GM19395 (cell line): ENCODE results near the gene KIAA1328.
"Not testable (repeated sequence)": the region's sequence is repeated elsewhere in the genome, so short reads cannot be mapped to it uniquely, and the experiment has no call there.

Experiments
- ATAC-seq: cut with Tn5 transposase; IDR thresholded peaks from one replicate; pipeline ENCODE4 v1.9.1; 2021; ENCODE audit warnings: mild to moderate bottlenecking, moderate library complexity; ENCODE audit not compliant: unreplicated experiment

KIAA1328 gene

DNA sequence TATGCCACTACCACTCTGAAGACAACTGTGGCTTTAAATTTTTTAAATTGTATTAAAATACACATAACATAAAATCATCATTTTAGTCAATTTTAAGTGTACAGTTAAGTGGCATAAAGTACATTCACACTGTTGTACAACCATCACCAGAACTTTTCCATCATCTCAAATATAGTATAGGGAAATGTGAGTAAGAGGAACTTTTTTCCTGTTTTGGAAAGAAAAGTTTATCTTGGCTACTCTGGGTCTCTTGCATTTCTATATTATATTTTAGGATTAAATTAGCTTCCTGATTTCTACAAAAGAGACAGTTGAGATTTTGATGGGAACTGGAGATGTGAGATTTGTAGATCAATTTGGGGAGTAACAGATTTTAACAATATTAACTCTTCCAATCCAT lies 3.4 kb upstream of the KIAA1328 start:
- ATAC-seq = no peak

DNA sequence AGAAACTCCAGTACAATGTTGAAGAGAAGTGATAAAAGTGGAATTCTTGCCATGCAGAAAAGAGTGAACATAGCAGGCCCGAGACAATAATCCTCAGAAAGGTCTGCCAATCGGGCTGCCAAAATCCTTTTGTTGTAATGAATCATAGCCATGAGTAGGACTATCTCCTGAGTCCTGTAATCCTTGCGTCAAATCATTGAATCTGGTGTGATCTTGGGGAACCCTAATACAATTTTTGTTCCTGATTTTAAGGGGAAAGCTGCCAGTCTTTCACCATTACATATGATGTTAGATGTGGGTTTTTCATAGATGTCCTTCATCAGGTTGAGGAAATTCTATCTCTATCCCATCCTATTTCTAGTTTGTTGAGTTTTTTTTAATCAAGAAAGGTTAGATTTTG lies 2.4 kb upstream of the KIAA1328 start:
- no peak for ATAC-seq

DNA sequence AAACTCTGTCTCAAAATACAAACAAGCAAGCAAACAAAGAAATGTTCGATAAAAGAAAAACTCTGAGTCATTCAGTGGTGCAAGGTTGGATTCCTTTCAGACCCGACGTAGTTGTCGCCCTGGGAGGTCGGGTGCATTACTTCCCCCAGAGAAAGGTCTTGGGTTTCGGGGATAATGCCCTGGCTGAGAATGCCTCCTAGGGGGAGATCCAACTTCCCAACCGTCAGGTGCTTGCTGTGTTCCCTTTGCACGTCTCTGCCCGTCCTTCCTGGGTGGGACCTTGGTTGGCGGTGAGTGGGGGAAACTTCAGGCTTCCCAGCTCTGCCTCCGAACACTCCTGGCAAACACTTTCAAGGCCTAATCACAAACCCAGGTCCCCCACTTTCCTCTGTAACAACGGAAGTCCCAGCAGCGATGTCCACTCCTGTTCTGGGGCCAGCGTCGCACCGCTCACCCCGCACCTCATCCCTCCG lies 734 bp upstream of the KIAA1328 start:
- peak; percentile 2 for ATAC-seq

GRCh38 chr18:36829362-36830157 lies 633 bp downstream of the KIAA1328 start:
- ATAC-seq = no peak

DNA sequence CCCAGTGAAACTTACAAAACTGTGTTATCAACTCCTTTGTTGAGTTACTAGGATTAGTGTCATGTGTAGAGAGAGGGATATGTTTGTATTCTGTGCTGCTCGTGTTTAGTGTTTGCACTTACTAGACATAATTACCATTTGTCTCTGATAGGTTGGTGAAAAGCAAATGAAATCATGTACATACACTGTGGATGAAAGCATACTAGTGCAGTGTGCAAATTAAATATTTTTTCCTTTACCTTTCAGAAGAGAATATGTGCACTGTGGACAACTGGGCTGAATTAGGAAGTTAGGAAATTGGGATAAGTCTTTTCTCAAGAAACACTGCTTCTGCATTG lies 1.2 kb downstream of the KIAA1328 start:
- no peak for ATAC-seq

GRCh38 chr18:36831139-36831538 lies 2.2 kb downstream of the KIAA1328 start:
- no peak for ATAC-seq

- no peak for ATAC-seq
Measured at GRCh38 chr18:36833120-36833519, 4.2 kb downstream of the KIAA1328 start.

DNA sequence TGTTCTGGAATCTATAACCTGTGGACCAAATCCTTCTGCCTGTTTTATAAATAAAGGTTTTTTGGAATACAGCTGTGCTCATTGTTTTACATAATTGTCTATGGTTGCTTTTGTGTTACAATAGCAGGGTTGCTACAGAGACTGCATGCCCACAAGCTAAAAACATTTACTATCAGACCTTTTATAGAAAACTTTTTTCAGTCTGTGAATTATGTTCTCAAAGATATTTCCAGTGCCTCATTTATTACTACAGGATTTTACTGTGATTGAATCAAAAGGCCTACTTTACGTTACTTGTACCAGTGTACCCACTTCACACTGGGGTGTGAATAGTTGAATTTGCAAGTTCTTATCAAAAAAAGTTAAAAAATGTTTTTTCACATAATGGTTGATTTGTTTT lies 7.0 kb downstream of the KIAA1328 start:
- no peak for ATAC-seq

DNA sequence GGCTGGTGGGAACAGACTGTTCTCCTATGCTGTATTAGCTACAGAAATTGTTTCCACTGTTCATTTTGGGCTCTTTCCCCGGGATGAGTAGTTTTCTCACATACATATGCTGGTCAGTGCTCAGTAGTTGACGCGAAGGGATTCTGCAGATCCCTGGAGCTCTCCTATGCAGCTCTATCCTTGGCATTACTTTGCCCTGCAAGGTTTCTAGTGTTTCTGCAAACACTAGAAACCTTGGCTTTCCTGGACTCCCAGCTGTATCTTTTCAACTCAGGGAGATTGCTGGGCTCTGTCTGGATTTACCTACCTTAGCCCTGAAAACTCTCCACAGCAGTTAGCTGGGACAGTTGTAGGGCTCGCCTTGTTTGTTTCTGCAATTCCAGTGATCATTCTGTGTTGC lies 10.9 kb downstream of the KIAA1328 start:
- no peak for ATAC-seq

GRCh38 chr18:36843199-36843598 lies 14.3 kb downstream of the KIAA1328 start:
- no peak for ATAC-seq

DNA sequence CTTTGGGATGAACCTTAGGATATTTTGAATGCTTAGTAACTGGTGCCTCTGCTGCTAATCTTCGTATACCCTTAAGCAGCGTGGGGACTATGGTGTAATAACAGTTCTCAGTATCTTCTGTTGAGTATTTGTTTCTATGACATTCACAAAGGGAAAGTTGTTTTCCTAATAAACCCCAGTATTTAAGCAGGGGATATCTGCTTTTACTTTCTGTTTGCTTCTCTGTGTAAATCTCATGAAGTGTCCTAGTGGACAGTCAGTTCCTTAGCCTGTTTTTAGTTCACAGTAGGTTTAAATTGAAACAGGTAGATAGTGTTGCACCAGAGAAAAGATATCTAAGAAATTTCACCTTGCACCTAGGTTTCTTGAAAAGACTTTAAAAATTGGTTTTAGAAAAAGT lies 14.9 kb downstream of the KIAA1328 start:
- peak; percentile 52 for ATAC-seq

DNA sequence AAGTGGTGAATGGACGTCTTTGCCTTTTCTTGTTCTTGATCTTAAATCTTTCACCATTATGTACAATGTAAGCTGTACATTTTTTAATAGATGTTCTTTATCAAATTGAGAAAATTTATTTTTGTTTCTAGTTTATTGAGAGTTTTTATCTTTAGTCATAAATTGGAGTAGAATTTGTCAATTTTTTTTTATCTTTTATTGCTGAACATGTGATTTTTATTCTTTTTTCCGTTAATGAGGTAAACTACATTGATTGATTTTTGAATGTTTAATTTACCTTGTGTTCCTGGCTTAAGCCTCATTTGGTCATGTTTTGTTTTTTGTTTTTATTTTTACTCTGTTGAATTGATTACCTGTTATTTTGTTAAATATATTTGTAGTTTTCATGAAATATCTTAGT lies 19.7 kb downstream of the KIAA1328 start:
- no peak for ATAC-seq

DNA sequence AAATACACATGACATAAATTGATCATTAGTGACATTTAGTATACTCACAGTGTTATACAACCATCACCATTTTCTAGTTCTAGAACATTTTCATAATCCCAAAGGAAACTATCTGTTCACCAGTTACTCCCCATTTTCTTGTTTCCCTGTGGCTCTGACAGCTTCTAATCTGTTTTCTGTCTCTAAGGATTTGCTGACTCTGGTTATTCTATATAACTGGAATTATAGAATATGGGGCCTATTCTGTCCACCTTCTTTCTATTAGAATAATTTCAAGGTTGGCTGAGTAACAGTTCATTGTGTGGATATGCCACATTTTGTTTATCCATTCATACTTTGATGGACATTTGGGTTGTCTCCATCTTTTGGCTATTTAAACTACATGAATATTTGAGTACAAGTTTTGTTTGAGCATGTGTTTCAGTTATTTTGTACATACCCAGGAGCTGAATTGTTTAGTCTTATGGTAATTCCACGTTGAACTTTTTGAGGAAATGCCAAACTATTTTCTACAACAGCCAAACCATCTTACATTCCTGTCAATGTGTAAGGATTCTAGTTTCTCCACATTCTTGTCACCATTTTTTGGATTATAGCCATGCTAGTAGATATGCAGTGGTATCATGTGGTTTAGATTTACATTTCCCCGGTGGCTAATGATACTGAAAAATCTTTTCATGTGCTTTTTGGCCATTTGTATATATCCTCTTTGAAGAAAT lies 20.5 kb downstream of the KIAA1328 start:
- ATAC-seq = no peak

DNA sequence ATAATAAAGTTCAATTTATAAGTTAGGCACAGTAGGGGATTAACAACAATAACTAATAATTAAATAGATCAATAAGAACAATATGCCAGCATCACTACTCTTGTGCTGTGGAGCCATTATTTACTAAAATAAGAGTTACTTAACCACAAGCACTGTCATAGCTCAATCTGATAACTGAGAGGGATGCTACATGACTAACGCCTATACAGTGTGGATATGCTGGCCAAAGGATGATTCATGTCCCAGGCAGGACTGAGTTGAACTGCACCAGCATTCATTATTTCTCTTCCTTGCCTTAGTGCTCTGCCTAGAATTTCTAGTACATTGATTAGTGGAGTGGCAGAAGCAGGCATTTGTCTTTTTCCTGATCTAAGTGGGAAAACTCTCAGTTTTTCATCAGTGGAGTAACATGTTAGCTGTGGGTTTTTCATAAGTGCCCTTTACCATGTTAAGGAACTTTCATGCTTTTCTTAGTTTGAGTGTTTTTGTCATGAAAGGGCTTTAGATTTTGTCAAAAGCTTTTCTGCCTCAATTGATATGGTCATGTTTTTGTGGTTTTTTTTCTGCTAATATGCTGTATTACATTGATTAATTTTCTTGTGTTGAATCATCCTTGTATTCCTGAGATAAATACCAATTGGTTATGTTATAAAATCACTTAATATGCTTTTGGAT lies 21.7 kb downstream of the KIAA1328 start:
- no peak for ATAC-seq

DNA sequence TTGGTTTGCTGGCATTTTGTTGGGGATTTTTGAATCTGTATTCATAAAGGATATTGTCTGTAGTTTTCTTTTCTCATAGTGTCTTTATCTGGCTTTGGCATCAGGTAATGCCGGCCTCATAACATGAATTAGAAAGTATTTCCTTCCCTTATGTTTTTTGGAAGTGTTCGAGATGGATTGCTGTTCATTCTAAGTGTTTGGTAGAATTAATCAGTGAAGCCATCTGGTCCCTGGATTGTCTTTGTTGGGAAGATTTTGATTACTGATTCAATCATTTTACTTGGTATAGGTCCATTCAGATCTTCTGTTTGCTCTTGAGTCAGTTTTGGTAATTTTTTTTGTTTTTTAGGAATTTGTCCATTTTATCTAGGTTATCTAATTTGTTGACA lies 22.3 kb downstream of the KIAA1328 start:
- no peak for ATAC-seq

- no peak for ATAC-seq
Measured at GRCh38 chr18:36856815-36857214, 27.9 kb downstream of the KIAA1328 start.

DNA sequence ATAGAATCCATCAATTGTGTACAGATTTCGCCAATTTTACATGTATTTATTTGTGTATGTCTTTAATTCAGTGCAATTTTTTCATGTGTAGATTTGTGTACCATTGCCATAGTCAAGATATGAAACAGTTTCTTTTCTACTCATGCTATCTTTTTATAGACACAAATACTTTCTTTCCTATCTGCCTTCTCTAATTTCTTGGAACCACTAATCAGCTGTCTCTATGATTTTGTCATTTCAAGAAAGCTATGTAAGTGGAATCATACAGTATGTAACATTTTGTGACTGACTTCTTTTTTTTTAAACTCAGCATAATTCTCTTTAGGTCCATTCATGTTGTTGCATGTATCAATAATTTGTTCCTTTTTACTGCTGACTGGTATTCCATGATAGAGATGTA lies 33.3 kb downstream of the KIAA1328 start:
- ATAC-seq = no peak

DNA sequence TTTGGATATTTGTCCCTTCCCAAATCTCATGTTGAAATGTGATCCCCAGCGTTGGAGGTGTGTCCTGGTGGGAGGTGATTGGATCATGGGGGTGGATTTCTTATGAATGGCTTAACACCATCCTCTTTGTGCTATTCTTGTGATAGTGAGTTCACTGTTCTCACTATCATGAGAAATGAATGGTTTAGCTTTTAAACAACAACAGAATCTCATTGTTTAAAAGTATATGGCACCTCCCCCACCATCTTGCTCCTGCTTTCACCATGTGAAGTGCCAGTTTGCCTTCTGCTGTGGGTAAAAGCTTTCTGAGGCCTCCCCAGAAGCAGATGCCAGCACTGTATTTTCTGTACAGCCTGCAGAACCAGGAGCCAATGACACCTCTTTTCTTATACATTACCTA lies 38.1 kb downstream of the KIAA1328 start:
- no peak for ATAC-seq

DNA sequence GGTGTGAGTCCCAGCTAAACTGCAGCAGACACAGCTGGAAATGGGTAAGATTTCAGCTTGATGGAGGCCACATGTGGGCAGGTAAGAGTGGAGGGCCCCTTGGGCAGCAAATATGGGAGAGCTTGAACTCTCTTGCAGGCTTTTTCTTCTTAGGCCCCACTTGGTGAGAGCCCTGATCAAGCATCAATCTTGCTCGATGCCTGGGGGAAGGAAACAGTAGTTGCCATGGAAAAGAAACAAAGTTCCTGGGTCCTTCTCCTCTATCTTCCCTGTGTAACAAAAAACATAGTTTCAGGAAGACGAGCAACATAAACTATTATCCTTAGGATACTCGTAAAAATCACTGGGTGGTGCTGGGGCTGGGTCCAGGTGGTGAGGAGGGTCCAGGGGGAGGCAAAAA lies 42.9 kb downstream of the KIAA1328 start:
- ATAC-seq = no peak

DNA sequence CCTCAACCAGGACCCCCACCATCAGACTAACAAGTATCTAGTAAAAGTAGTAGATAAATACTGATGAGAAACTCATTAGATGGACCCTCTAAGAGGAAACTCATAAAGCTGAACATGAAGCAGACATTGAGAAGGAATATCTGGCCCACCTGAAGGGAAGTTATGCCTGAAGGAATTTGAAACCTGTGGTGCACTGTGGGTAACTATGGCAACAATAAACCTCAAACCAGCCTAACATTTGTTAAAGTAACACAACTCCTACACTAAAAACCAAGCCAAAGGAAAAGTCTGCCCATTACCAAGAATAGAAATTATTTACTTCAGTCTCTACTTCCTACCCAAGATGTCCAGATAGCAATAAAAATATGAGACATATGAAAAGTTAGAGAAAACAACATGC lies 43.4 kb downstream of the KIAA1328 start:
- ATAC-seq = no peak

DNA sequence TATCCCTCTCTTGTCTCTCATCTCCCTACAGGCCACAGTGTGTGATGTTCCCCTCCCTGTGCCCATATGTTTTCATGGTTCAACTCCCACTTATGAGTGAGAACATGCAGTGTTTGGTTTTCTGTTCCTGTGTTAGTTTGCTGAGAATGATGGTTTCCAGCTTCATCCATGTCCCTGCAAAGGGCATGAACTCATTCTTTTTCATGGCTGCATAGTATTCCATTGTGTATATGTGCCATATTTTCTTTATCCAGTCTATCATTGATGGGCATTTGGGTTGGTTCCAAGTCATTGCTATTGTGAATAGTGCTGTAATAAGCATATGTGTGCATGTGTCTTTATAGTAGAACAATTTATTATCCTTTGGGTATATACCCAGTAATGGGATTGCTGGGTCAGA lies 44.9 kb downstream of the KIAA1328 start:
- ATAC-seq = not testable (repeated sequence)

- not testable (repeated sequence) for ATAC-seq
Measured at GRCh38 chr18:36879796-36880195, 50.9 kb downstream of the KIAA1328 start.
